ENCODE data around the gene KPNA4.
"Not testable (repeated sequence)": the region's sequence is repeated elsewhere in the genome, so short reads cannot be mapped to it uniquely, and the experiment has no call there.

The KPNA4 gene

GRCh38 chr3:160573955-160574525 lies 8.7 kb upstream of the KPNA4 start:
- not testable (repeated sequence) for DNase-seq (ENCODE audit: low read depth in 2 of 2, low spot score in 1 of 2)

- DNase-seq (ENCODE audit: low read depth in 2 of 2, low spot score in 1 of 2), result no peak
Observed at GRCh38 chr3:160569894-160570652, 4.7 kb upstream of the KPNA4 start.

GRCh38 chr3:160568989-160569388 lies 3.6 kb upstream of the KPNA4 start:
- no peak for DNase-seq (ENCODE audit: low read depth in 2 of 2, low spot score in 1 of 2)

GRCh38 chr3:160567774-160568173 lies 2.4 kb upstream of the KPNA4 start:
- no peak for DNase-seq (ENCODE audit: low read depth in 2 of 2, low spot score in 1 of 2)

- no peak for DNase-seq (ENCODE audit: low read depth in 2 of 2, low spot score in 1 of 2)
Observed at GRCh38 chr3:160566499-160566898, 1.1 kb upstream of the KPNA4 start.

- DNase-seq (ENCODE audit: low read depth in 2 of 2, low spot score in 1 of 2), result peak; percentile 12 to 21
Observed at GRCh38 chr3:160564949-160565441, 376 bp downstream of the KPNA4 start.

GRCh38 chr3:160564258-160564911 lies 986 bp downstream of the KPNA4 start:
- DNase-seq (ENCODE audit: low read depth in 2 of 2, low spot score in 1 of 2), result no peak

GRCh38 chr3:160562952-160563351 lies 2.4 kb downstream of the KPNA4 start:
- no peak for DNase-seq (ENCODE audit: low read depth in 2 of 2, low spot score in 1 of 2)

GRCh38 chr3:160557571-160557970 lies 7.8 kb downstream of the KPNA4 start:
- DNase-seq (ENCODE audit: low read depth in 2 of 2, low spot score in 1 of 2), result no peak

- no peak for DNase-seq (ENCODE audit: low read depth in 2 of 2, low spot score in 1 of 2)
Observed at GRCh38 chr3:160556141-160556540, 9.2 kb downstream of the KPNA4 start.

GRCh38 chr3:160554980-160555379 lies 10.4 kb downstream of the KPNA4 start:
- DNase-seq (ENCODE audit: low read depth in 2 of 2, low spot score in 1 of 2), result no peak

- no peak for DNase-seq (ENCODE audit: low read depth in 2 of 2, low spot score in 1 of 2)
Observed at GRCh38 chr3:160553827-160554226, 11.5 kb downstream of the KPNA4 start.

GRCh38 chr3:160546727-160547126 lies 18.6 kb downstream of the KPNA4 start:
- no peak for DNase-seq (ENCODE audit: low read depth in 2 of 2, low spot score in 1 of 2)

- DNase-seq (ENCODE audit: low read depth in 2 of 2, low spot score in 1 of 2), result no peak
Observed at GRCh38 chr3:160545504-160545871, 19.9 kb downstream of the KPNA4 start.

GRCh38 chr3:160544844-160545503 lies 20.4 kb downstream of the KPNA4 start:
- DNase-seq (ENCODE audit: low read depth in 2 of 2, low spot score in 1 of 2), result no peak

- DNase-seq (ENCODE audit: low read depth in 2 of 2, low spot score in 1 of 2), result no peak
Observed at GRCh38 chr3:160540551-160540950, 24.8 kb downstream of the KPNA4 start.

GRCh38 chr3:160538895-160539294 lies 26.5 kb downstream of the KPNA4 start:
- no peak for DNase-seq (ENCODE audit: low read depth in 2 of 2, low spot score in 1 of 2)

- no peak for DNase-seq (ENCODE audit: low read depth in 2 of 2, low spot score in 1 of 2)
Observed at GRCh38 chr3:160537729-160538128, 27.6 kb downstream of the KPNA4 start.

- no peak for DNase-seq (ENCODE audit: low read depth in 2 of 2, low spot score in 1 of 2)
Observed at GRCh38 chr3:160532371-160532770, 33.0 kb downstream of the KPNA4 start.

- DNase-seq (ENCODE audit: low read depth in 2 of 2, low spot score in 1 of 2), result no peak
Observed at GRCh38 chr3:160531311-160531710, 34.1 kb downstream of the KPNA4 start.

GRCh38 chr3:160516391-160516790 lies 49.0 kb downstream of the KPNA4 start:
- DNase-seq (ENCODE audit: low read depth in 2 of 2, low spot score in 1 of 2), result not testable (repeated sequence)

GRCh38 chr3:160501325-160501724 lies 64.0 kb downstream of the KPNA4 start:
- no peak for DNase-seq (ENCODE audit: low read depth in 2 of 2, low spot score in 1 of 2)

All from stimulated activated CD8-positive, alpha-beta memory T cell treated with anti-CD3 and anti-CD28 coated beads, Interleukin-4, amount 100 ng/mL, for 4 hours (primary cell).